ENCODE measurements around the gene AXL. TPM values are rescaled to one million over a fixed set of nuclear protein-coding genes. Genes with fewer than 3 reads are reported as not detected.

The AXL gene
- total and polyA plus RNA-seq, 2 experiments from 2014 or later = 15.0 to 45.9 TPM

DNA sequence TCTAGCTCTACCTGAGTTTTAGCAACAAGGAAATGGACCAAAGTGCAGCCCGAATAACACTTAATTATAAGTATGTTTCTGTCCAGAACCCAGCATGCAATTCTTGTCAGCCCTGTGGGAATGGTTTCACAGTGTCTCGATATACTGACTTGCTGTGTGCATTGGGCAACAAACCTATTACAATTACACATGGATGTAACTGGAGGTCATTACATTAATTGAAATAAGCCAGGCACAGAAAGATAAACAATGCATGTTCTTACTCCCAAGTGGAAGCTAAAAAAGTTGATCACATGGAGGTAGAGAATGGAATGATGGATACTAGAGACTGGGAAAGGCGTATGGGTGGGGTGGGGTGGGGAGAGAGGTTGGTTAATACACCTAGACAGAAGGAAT lies 31.1 kb upstream of the AXL start:
- peaks cover 4% of the 10 kb centered on the region for H3K27me3 ChIP-seq
- no peaks in the 10 kb centered on the region for H3K9me2 ChIP-seq (replicated peaks; ENCODE audit: insufficient read depth)
- no peaks in the 10 kb centered on the region for H3K79me2 ChIP-seq
- H3K9me3 ChIP-seq (ENCODE audit: low read depth) = no peaks in the 10 kb centered on the region
- WGBS (ENCODE audit: low lambda C conversion rate, missing lambda C conversion rate) = 83% methylated on average over 3 of the region's 3 CpGs
- H3K36me3 ChIP-seq (replicated peaks; ENCODE audit: insufficient read depth, low read depth) = no peaks in the 10 kb centered on the region
- H4K20me1 ChIP-seq (ENCODE audit: insufficient read depth, poor library complexity, severe bottlenecking) = no peaks in the 10 kb centered on the region
- peaks cover 19% of the 10 kb centered on the region for H3K4me1 ChIP-seq (ENCODE audit: insufficient read depth)
- H3K4me3 ChIP-seq = no peak overlapping the region
- no peak overlapping the region for H2AFZ ChIP-seq
- H3K4me2 ChIP-seq = no peak overlapping the region
- no peak for DNase-seq (ENCODE audit: low spot score)
- TF ChIP-seq, protein P1, sequence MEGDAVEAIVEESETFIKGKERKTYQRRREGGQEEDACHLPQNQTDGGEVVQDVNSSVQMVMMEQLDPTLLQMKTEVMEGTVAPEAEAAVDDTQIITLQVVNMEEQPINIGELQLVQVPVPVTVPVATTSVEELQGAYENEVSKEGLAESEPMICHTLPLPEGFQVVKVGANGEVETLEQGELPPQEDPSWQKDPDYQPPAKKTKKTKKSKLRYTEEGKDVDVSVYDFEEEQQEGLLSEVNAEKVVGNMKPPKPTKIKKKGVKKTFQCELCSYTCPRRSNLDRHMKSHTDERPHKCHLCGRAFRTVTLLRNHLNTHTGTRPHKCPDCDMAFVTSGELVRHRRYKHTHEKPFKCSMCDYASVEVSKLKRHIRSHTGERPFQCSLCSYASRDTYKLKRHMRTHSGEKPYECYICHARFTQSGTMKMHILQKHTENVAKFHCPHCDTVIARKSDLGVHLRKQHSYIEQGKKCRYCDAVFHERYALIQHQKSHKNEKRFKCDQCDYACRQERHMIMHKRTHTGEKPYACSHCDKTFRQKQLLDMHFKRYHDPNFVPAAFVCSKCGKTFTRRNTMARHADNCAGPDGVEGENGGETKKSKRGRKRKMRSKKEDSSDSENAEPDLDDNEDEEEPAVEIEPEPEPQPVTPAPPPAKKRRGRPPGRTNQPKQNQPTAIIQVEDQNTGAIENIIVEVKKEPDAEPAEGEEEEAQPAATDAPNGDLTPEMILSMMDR (IDR thresholded peaks at IDR 0.05; ENCODE audit: poor library complexity) = no peak
- TF ChIP-seq EZH2 (IDR thresholded peaks at IDR 0.05; ENCODE audit: borderline replicate concordance) = no peak
- H3K27ac ChIP-seq = no peak overlapping the region

DNA sequence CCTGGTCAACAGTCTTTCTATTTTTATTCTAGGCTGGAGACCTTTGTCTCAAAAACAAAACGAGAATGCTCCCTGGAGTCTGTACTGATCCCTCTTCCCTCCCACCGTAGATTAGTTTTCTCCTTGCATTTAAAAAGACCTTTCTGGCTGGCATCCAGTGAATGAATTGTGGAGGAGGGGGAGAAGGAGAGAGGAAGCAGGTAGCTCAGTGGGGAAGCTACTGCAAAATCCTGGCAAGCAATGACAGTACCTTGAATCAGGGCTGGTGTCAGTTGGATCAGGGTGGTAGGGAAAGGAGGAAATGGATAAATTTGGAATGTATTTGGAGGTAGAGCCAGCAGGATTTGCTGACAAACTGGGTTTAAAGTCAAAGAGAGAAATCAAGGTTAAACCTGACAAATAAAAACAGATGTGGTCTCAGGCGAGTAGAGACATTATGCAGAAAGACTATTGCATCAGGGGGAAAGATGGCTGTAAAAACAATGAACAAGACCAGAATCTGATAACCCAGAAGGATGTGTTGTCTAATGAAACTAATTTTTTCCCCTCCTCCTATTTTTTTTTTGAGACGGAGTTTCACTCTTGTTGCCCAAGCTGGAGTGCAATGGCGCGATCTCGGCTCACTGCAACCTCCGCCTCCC lies 29.5 kb upstream of the AXL start:
- Histone ChIP-seq H3K4me2 (peak overlapping the region; percentile 9), H3K27me3 (peaks cover 4% of the 10 kb centered on the region)

DNA sequence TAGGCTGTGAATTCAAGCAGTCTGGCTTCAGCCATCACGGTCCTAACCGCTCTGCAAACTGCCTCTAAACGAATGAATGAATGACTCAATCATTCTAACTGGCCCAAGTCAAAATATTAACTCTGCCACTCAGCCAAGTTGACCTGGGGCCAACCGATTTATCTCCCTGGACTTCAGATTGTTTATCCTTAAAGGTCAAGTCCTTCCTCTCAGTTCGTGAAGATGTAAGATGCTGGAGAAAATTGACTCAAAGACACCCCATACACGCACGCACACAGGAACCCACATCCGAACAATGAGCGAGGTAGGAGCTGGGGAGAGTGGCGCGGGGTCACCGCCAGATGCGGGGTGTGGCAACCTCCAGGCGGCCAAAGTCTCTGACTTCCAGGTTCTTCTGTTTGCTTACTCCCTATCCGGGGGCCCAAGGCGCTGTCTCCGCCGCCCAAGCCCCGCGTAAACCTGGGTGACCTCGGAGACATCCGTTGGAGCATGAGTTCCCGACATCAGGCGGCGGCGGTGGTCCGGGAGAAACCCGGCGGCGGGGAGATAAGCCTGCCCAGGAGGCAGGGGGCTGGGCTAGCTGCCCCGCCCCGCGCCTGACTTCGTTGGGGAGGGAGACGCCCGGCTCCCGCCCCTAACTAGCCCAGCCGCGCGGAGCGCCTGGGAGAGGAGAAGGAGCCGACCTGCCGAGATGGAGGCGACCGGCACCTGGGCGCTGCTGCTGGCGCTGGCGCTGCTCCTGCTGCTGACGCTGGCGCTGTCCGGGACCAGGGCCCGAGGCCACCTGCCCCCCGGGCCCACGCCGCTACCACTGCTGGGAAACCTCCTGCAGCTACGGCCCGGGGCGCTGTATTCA lies 26.2 kb upstream of the AXL start, which contains the start of gene CYP2S1:
Gene CYP2S1 (plus strand): TSS at position 646 of the 856 bp plus-strand sequence. CDS start 46 bp downstream, at position 692.
- Histone ChIP-seq H3K9me3 (ENCODE audit: low read depth) (no peaks in the 10 kb centered on the region), H3K79me2 (no peaks in the 10 kb centered on the region), H3K4me2 (peak within 1 kb of the TSS; percentile 87), H3K36me3 (replicated peaks; ENCODE audit: insufficient read depth, low read depth) (no peaks in the 10 kb centered on the region), H3K4me1 (ENCODE audit: insufficient read depth) (peaks cover 19% of the 10 kb centered on the region), H2AFZ (peak within 1 kb of the TSS; percentile 39), H4K20me1 (ENCODE audit: insufficient read depth, poor library complexity, severe bottlenecking) (no peaks in the 10 kb centered on the region), H3K27ac (peak within 1 kb of the TSS; percentile 83), H3K4me3 (peak within 1 kb of the TSS; percentile 46), H3K9me2 (replicated peaks; ENCODE audit: insufficient read depth) (no peaks in the 10 kb centered on the region), H3K27me3 (peaks cover 4% of the 10 kb centered on the region)
- WGBS (ENCODE audit: low lambda C conversion rate, missing lambda C conversion rate) = 4% methylated on average over 45 of the region's 58 CpGs
- DNase-seq (ENCODE audit: low spot score) = peak; percentile 82
- TF ChIP-seq, protein P1 (IDR thresholded peaks at IDR 0.05; ENCODE audit: poor library complexity) = no peak

More for the DNA sequence above, 29.5 kb upstream of the AXL start:
- H3K4me3 ChIP-seq = no peak overlapping the region
- no peaks in the 10 kb centered on the region for H3K79me2 ChIP-seq
- H3K4me1 ChIP-seq (ENCODE audit: insufficient read depth) = peaks cover 19% of the 10 kb centered on the region
- 64% methylated on average over 8 of the region's 8 CpGs for WGBS (ENCODE audit: low lambda C conversion rate, missing lambda C conversion rate)
- no peaks in the 10 kb centered on the region for H3K9me3 ChIP-seq (ENCODE audit: low read depth)
- H3K36me3 ChIP-seq (replicated peaks; ENCODE audit: insufficient read depth, low read depth) = no peaks in the 10 kb centered on the region
- H3K9me2 ChIP-seq (replicated peaks; ENCODE audit: insufficient read depth) = no peaks in the 10 kb centered on the region
- TF ChIP-seq EZH2phosphoT487 (IDR thresholded peaks at IDR 0.05; ENCODE audit: low read depth, severe bottlenecking, unreplicated experiment) (no peak), EZH2 (IDR thresholded peaks at IDR 0.05; ENCODE audit: borderline replicate concordance) (no peak)
- TF ChIP-seq, protein P1 (IDR thresholded peaks at IDR 0.05; ENCODE audit: poor library complexity) = no peak
- H4K20me1 ChIP-seq (ENCODE audit: insufficient read depth, poor library complexity, severe bottlenecking) = no peaks in the 10 kb centered on the region
- no peak overlapping the region for H2AFZ ChIP-seq
- H3K27ac ChIP-seq = no peak overlapping the region
- no peak for DNase-seq (ENCODE audit: low spot score)
